ENCODE data around the gene TXNRD1.

TXNRD1 gene

GRCh38 chr12:104345234-104346066 is 129.9 kb downstream of the TXNRD1 start:
- no peaks in the 10 kb centered on the region for H3K9me3 ChIP-seq (ENCODE audit: control insufficient read depth, insufficient read depth, low read depth, low read length)
- ChIA-PET POLR2A (no interaction called here), CTCF (interaction anchor here (0.6 kb wide), 1 partner anchor 104 kb away, joined by 3 read pairs; no protein-coding TSS in a partner anchor)
- TF ChIP-seq ATF2 (tag by site-specific recombination; IDR thresholded peaks at IDR 0.05; ENCODE audit: low read depth) (no peak), ZNF501 (tag by site-specific recombination; IDR thresholded peaks at IDR 0.05) (no peak), TCF7L2 (IDR thresholded peaks at IDR 0.05; ENCODE audit: borderline replicate concordance, low read depth, low read length) (no peak), ZNF280D (tag by site-specific recombination; IDR thresholded peaks at IDR 0.05) (no peak), ZSCAN4 (tag by site-specific recombination; IDR thresholded peaks at IDR 0.05) (no peak), KLF7 (tag by site-specific recombination; IDR thresholded peaks at IDR 0.05; ENCODE audit: borderline replicate concordance) (no peak), RBAK (tag by site-specific recombination; IDR thresholded peaks at IDR 0.05) (no peak)
- no peak overlapping the region for H3K4me3 ChIP-seq (ENCODE audit: low read depth, low read length)
- no peak overlapping the region for H3K27ac ChIP-seq (ENCODE audit: extremely low read depth, low read depth, low read length)
- H3K36me3 ChIP-seq (ENCODE audit: control insufficient read depth in 2 of 2, insufficient read depth in 1 of 2, low read length in 2 of 2) = peaks cover 17 to 72% of the 10 kb centered on the region in 2 experiments
- no peaks in the 10 kb centered on the region for H3K4me1 ChIP-seq (ENCODE audit: control insufficient read depth, insufficient read depth, low read length)

DNA sequence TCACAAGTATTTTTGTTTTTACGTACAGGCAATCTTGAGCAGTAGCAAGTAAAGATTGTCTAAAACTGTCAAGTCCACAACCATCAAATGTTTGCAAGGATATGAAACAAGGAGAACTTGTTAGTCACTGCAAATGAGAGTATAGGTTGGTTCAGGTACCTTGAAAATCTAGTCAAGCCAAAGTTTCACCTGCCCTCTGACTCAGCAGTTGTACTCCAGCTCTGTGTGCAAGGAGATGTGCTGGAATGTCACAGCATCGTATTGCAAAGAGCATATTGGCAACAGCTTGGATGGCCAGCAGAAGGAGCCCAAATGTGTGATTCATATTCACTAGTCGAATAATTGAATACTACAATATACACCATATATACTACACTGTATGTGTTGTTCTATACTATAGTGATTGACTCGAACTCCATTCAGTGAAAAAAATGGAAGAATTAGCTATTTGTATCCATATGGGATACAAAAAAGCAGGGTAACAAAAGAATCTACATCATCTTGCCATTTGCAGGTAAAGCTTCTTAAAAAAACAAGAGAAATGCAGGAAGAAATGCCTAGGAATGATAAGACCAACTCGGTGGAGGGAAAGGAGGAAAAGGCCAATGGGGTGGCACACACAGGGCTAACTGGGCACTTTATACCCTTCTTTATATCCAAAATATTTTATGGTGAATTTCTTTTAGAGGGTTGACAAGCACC is 131.9 kb downstream of the TXNRD1 start:
- POLR2A ChIA-PET = no interaction called here
- H3K27ac ChIP-seq (ENCODE audit: extremely low read depth, low read depth, low read length) = no peak overlapping the region
- H3K4me3 ChIP-seq (ENCODE audit: low read depth, low read length) = no peak overlapping the region
- peaks cover 17 to 72% of the 10 kb centered on the region in 2 experiments; a peak in 2 of 3 replicates for H3K36me3 ChIP-seq (ENCODE audit: control insufficient read depth in 2 of 2, insufficient read depth in 1 of 2, low read length in 2 of 2)
- CTCF ChIA-PET = interaction anchor here (0.7 kb wide), 1 partner anchor 10 kb away, joined by 3 read pairs; no protein-coding TSS in a partner anchor
- no peaks in the 10 kb centered on the region for H3K4me1 ChIP-seq (ENCODE audit: control insufficient read depth, insufficient read depth, low read length)
- no peaks in the 10 kb centered on the region for H3K9me3 ChIP-seq (ENCODE audit: control insufficient read depth, insufficient read depth, low read depth, low read length)
- TF ChIP-seq SP7 (tag by site-specific recombination; IDR thresholded peaks at IDR 0.05) (no peak), ZNF37A (tag by site-specific recombination; IDR thresholded peaks at IDR 0.05) (no peak), ZNF600 (tag by site-specific recombination; IDR thresholded peaks at IDR 0.05) (no peak), ZNF302 (tag by site-specific recombination; IDR thresholded peaks at IDR 0.05; ENCODE audit: low read depth) (no peak), ZNF19 (tag by site-specific recombination; IDR thresholded peaks at IDR 0.05; ENCODE audit: low read depth) (no peak), ZNF701 (tag by site-specific recombination; IDR thresholded peaks at IDR 0.05) (no peak), GLIS1 (tag by site-specific recombination; IDR thresholded peaks at IDR 0.05) (no peak), ZNF785 (tag by site-specific recombination; IDR thresholded peaks at IDR 0.05) (no peak), ZNF366 (tag by site-specific recombination; conservative IDR thresholded peaks at IDR 0.05) (no peak), KLF16 (tag by site-specific recombination; IDR thresholded peaks at IDR 0.05) (no peak), ZNF133 (tag by site-specific recombination; IDR thresholded peaks at IDR 0.05) (no peak), ZBTB8A (tag by site-specific recombination; IDR thresholded peaks at IDR 0.05) (no peak), ZNF521 (tag by site-specific recombination; IDR thresholded peaks at IDR 0.05) (no peak), KLF9 (tag by site-specific recombination; IDR thresholded peaks at IDR 0.05; ENCODE audit: low read depth) (no peak), BCL11A (tag by site-specific recombination; IDR thresholded peaks at IDR 0.05; ENCODE audit: low read depth) (no peak), ZNF2 (tag by site-specific recombination; IDR thresholded peaks at IDR 0.05) (no peak), TRIM28 (IDR thresholded peaks at IDR 0.05; ENCODE audit: borderline replicate concordance, low read length) (no peak)
- TF ChIP-seq, protein P1, sequence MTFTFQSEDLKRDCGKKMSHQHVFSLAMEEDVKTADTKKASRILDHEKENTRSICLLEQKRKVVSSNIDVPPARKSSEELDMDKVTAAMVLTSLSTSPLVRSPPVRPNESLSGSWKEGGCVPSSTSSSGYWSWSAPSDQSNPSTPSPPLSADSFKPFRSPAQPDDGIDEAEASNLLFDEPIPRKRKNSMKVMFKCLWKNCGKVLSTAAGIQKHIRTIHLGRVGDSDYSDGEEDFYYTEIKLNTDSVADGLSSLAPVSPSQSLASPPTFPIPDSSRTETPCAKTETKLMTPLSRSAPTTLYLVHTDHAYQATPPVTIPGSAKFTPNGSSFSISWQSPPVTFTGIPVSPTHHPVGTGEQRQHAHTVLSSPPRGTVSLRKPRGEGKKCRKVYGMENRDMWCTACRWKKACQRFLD (tag by site-specific recombination; IDR thresholded peaks at IDR 0.05) = no peak
- TF ChIP-seq, protein P2, sequence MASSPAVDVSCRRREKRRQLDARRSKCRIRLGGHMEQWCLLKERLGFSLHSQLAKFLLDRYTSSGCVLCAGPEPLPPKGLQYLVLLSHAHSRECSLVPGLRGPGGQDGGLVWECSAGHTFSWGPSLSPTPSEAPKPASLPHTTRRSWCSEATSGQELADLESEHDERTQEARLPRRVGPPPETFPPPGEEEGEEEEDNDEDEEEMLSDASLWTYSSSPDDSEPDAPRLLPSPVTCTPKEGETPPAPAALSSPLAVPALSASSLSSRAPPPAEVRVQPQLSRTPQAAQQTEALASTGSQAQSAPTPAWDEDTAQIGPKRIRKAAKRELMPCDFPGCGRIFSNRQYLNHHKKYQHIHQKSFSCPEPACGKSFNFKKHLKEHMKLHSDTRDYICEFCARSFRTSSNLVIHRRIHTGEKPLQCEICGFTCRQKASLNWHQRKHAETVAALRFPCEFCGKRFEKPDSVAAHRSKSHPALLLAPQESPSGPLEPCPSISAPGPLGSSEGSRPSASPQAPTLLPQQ (tag by site-specific recombination; IDR thresholded peaks at IDR 0.05) = no peak
